Spleen (tissue), 7 donors: ENCODE results near the gene ARMH2.

Experiments
- POLR2A ChIP-seq, 3 donors: fragments of 450-650 bp; IDR thresholded peaks; one replicate each; pipeline ENCODE4 v1.5.1; 2017; ENCODE audit warnings: antibody characterized with exemption in 3 of 3, mild to moderate bottlenecking in 1 of 3
- TF ChIP-seq, protein P1 (sequence below), 11 experiments: fragments of 200-600 bp in 7 of 11; fragments of 450-650 bp in 4 of 11; sonication (generic) in 4 of 11; IDR thresholded peaks in 8 of 11; conservative IDR thresholded peaks in 3 of 11; 1 replicate in 7 of 11; 2 replicates in 4 of 11; pipeline versions ENCODE4 v1.4.0 to v1.8.0; 2016 to 2021; ENCODE audit warnings: antibody characterized with exemption in 11 of 11, inconsistent platforms in 4 of 11, mild to moderate bottlenecking in 1 of 11
- donor health status: DM: no; HTN: no; CAD: no; lungs with moderate emphysema.
- donor health status: DM: no; HTN: no; CAD: no.
- donor health status: DM: no; HTN: no; CAD: no.

- TF ChIP-seq, protein P1, sequence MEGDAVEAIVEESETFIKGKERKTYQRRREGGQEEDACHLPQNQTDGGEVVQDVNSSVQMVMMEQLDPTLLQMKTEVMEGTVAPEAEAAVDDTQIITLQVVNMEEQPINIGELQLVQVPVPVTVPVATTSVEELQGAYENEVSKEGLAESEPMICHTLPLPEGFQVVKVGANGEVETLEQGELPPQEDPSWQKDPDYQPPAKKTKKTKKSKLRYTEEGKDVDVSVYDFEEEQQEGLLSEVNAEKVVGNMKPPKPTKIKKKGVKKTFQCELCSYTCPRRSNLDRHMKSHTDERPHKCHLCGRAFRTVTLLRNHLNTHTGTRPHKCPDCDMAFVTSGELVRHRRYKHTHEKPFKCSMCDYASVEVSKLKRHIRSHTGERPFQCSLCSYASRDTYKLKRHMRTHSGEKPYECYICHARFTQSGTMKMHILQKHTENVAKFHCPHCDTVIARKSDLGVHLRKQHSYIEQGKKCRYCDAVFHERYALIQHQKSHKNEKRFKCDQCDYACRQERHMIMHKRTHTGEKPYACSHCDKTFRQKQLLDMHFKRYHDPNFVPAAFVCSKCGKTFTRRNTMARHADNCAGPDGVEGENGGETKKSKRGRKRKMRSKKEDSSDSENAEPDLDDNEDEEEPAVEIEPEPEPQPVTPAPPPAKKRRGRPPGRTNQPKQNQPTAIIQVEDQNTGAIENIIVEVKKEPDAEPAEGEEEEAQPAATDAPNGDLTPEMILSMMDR (IDR thresholded peaks at IDR 0.05 in 8 of 11, conservative IDR thresholded peaks at IDR 0.05 in 3 of 11), result no peak
- no peak for TF ChIP-seq POLR2A (IDR thresholded peaks at IDR 0.05)
Measured at GRCh38 chr6:24829657-24830056, 30.9 kb upstream of the ARMH2 start.
